ENCODE data around the gene NR2C2. TPM values are rescaled to one million over a fixed set of nuclear protein-coding genes. Genes with fewer than 3 reads are reported as not detected.

The NR2C2 gene
- total RNA-seq, 1 experiment from 2014 or later: 38.5 TPM

GRCh38 chr3:14920536-14920935, 26.8 kb upstream of the NR2C2 start:
- Histone ChIP-seq H3T11ph (ENCODE audit: low read length) (no peak overlapping the region), H4K20me1 (ENCODE audit: control insufficient read depth, insufficient read depth, insufficient read length) (no peaks in the 10 kb centered on the region), H3K79me1 (ENCODE audit: insufficient read depth, low read depth, low read length, poor library complexity, severe bottlenecking) (no peaks in the 10 kb centered on the region), H3K4me1 (ENCODE audit: insufficient read depth, low read length) (no peaks in the 10 kb centered on the region), H3K56ac (ENCODE audit: insufficient read length, low read depth, low read length) (no peak overlapping the region), H2BK15ac (ENCODE audit: low read depth, low read length) (no peak overlapping the region), H4K91ac (ENCODE audit: insufficient read length, low read depth, low read length) (no peak overlapping the region), H2BK5ac (ENCODE audit: insufficient read length, low read length) (no peak overlapping the region), H3K27me3 (ENCODE audit: insufficient read depth, low read length) (no peaks in the 10 kb centered on the region), H3K9ac (ENCODE audit: extremely low read depth, insufficient read length, low read length) (no peak overlapping the region), H2AK5ac (ENCODE audit: insufficient read length, low read length) (no peak overlapping the region), H2BK120ac (ENCODE audit: low read depth, low read length, poor library complexity, severe bottlenecking) (no peak overlapping the region), H3K79me2 (ENCODE audit: insufficient read depth, low read length) (no peaks in the 10 kb centered on the region), H3K18ac (ENCODE audit: insufficient read length, low read depth, low read length) (no peak overlapping the region), H3K9me3 (ENCODE audit: control insufficient read depth, low read depth, low read length) (no peaks in the 10 kb centered on the region), H4K5ac (ENCODE audit: insufficient read length, low read depth, low read length) (no peak overlapping the region), H3K4ac (ENCODE audit: low read depth, low read length) (no peak overlapping the region), H3K23ac (ENCODE audit: insufficient read length, low read depth, low read length) (no peak overlapping the region), H2AFZ (ENCODE audit: low read length) (no peak overlapping the region), H2BK20ac (ENCODE audit: low read depth, low read length, poor library complexity, severe bottlenecking) (no peak overlapping the region), H3K14ac (ENCODE audit: insufficient read depth, low read length) (no peak overlapping the region), H2BK12ac (ENCODE audit: insufficient read length, low read depth, low read length) (no peak overlapping the region), H3K23me2 (ENCODE audit: insufficient read length, low read depth, low read length, poor library complexity, severe bottlenecking) (no peaks in the 10 kb centered on the region), H3K4me2 (ENCODE audit: insufficient read depth, insufficient read length, low read length) (no peak overlapping the region), H3K27ac (ENCODE audit: insufficient read length, low read depth, low read length) (no peak overlapping the region), H4K8ac (replicated peaks; ENCODE audit: insufficient read length, low read depth, low read length) (no peak overlapping the region)
- no peaks in the 10 kb centered on the region for H3K9me3 Mint-ChIP-seq
- no CpG with 5 or more reads among the region's 5 CpGs for WGBS (ENCODE audit: extremely low coverage, insufficient read length, low lambda C conversion rate)
- peaks cover 13 to 29% of the 10 kb centered on the region in 2 experiments for H3K4me1 Mint-ChIP-seq
- no peak overlapping the region for H3K4me3 Mint-ChIP-seq
- no peaks in the 10 kb centered on the region for H3K36me3 Mint-ChIP-seq (ENCODE audit: insufficient read depth in 1 of 3, low read depth in 3 of 3)
- TF ChIP-seq CTCF (conservative IDR thresholded peaks at IDR 0.05): no peak
- H3K27ac Mint-ChIP-seq: no peak overlapping the region
- H3K27me3 Mint-ChIP-seq (ENCODE audit: low read depth): no peaks in the 10 kb centered on the region
- no peak for DNase-seq

Measured in H9 (cell line).